Measurements from ENCODE around the gene MRPL43.

- TF ChIP-seq EZH2 (IDR thresholded peaks at IDR 0.05; ENCODE audit: borderline replicate concordance, insufficient read depth, low read depth, low read length, poor library complexity, severe bottlenecking), result no peak
- no peak for TF ChIP-seq CTCF (IDR thresholded peaks at IDR 0.05)
Observed at GRCh38 chr10:101032637-101033224, 45.4 kb upstream of the MRPL43 start.

Data from B cell (primary cell).